Large intestine (tissue), 12 donors: ENCODE data around the gene ARID1A. TPM values are rescaled to one million over a fixed set of nuclear protein-coding genes. Genes with fewer than 3 reads are reported as not detected.
"Not testable (repeated sequence)": the region's sequence is repeated elsewhere in the genome, so short reads cannot be mapped to it uniquely, and the experiment has no call there.

Experiments
- DNase-seq, 2 donors: peaks; one replicate each; pipeline versions ENCODE4 v3.0.0 to v3.0.0-alpha.2; 2013
- H3K27ac ChIP-seq: one replicate; pipeline ENCODE4 v1.5.1; 2013; ENCODE audit warnings: low read length
- H3K27me3 ChIP-seq: 2 replicates; pipeline ENCODE4 v1.6.1; 2013; ENCODE audit warnings: low read length; ENCODE audit not compliant: control insufficient read depth, insufficient read depth
- H3K36me3 ChIP-seq: 2 replicates; pipeline ENCODE4 v1.6.1; 2013; ENCODE audit warnings: low read length; ENCODE audit not compliant: control insufficient read depth, insufficient read depth
- H3K4me1 ChIP-seq: one replicate; pipeline ENCODE4 v1.6.1; 2013; ENCODE audit warnings: low read length; ENCODE audit not compliant: control insufficient read depth, insufficient read depth
- H3K4me3 ChIP-seq: one replicate; pipeline ENCODE4 v1.5.1; 2013; ENCODE audit warnings: low read length
- H3K9me3 ChIP-seq: one replicate; pipeline ENCODE4 v1.6.1; 2013; ENCODE audit warnings: mild to moderate bottlenecking, low read depth, low read length, moderate library complexity; ENCODE audit not compliant: control insufficient read depth
- WGBS: methylation state at CpG from one replicate; pipeline ENCODE4 v1.1.5; 2013; ENCODE audit warnings: low lambda C conversion rate; ENCODE audit not compliant: insufficient coverage; 5-methylcytosine and 5-hydroxymethylcytosine counted together
- long read RNA-seq, 11 donors: transcript quantifications; one replicate each; lab custom pipeline, GENCODE V29; 2026
- polyA plus RNA-seq: library from polyadenylated mRNA; unstranded; fragments of 120-200 nt; gene quantifications from one replicate; pipeline ENCODE4 v1.2.1, GENCODE V29; 2013

ARID1A gene
- 64.2 TPM for polyA plus RNA-seq
- long read RNA-seq, donor 1, transcript ARID1A-217 (1 exons, 3,046 nt): major isoform, 9 of 19 reads
- long read RNA-seq, donor 1, partial matches to known transcripts: 9 of 19 reads
- long read RNA-seq, donor 1, other reads (novel, unspliced or antisense): 0 of 19 reads
- long read RNA-seq, donor 2, transcript ARID1A-217 (1 exons, 3,046 nt): major isoform, 29 of 52 reads
- long read RNA-seq, donor 2, partial matches to known transcripts: 22 of 52 reads
- long read RNA-seq, donor 2, other reads (novel, unspliced or antisense): 0 of 52 reads
- long read RNA-seq, donor 3: 0 reads
- long read RNA-seq, donor 4, partial matches to known transcripts: 0 of 4 reads
- long read RNA-seq, donor 4, other reads (novel, unspliced or antisense): 0 of 4 reads
- long read RNA-seq, donor 5, transcript ARID1A-217 (1 exons, 3,046 nt): major isoform, 14 of 28 reads
- long read RNA-seq, donor 5, partial matches to known transcripts: 14 of 28 reads
- long read RNA-seq, donor 5, other reads (novel, unspliced or antisense): 0 of 28 reads
- long read RNA-seq, donor 6, transcript ARID1A-217 (1 exons, 3,046 nt): major isoform, 45 of 89 reads
- long read RNA-seq, donor 6, partial matches to known transcripts: 44 of 89 reads
- long read RNA-seq, donor 6, other reads (novel, unspliced or antisense): 0 of 89 reads
- long read RNA-seq, donor 7, transcript ARID1A-217 (1 exons, 3,046 nt): major isoform, 33 of 45 reads
- long read RNA-seq, donor 7, partial matches to known transcripts: 12 of 45 reads
- long read RNA-seq, donor 7, other reads (novel, unspliced or antisense): 0 of 45 reads
- long read RNA-seq, donor 8, transcript ARID1A-217 (1 exons, 3,046 nt): major isoform, 40 of 76 reads
- long read RNA-seq, donor 8, partial matches to known transcripts: 34 of 76 reads
- long read RNA-seq, donor 8, other reads (novel, unspliced or antisense): 0 of 76 reads
- long read RNA-seq, donor 9, transcript ARID1A-217 (1 exons, 3,046 nt): major isoform, 25 of 66 reads
- long read RNA-seq, donor 9, partial matches to known transcripts: 40 of 66 reads
- long read RNA-seq, donor 9, other reads (novel, unspliced or antisense): 0 of 66 reads
- long read RNA-seq, donor 10, transcript ARID1A-217 (1 exons, 3,046 nt): major isoform, 35 of 60 reads
- long read RNA-seq, donor 10, partial matches to known transcripts: 23 of 60 reads
- long read RNA-seq, donor 10, other reads (novel, unspliced or antisense): 0 of 60 reads
- long read RNA-seq, donor 11, transcript ARID1A-217 (1 exons, 3,046 nt): major isoform, 26 of 48 reads
- long read RNA-seq, donor 11, partial matches to known transcripts: 21 of 48 reads
- long read RNA-seq, donor 11, other reads (novel, unspliced or antisense): 0 of 48 reads

- no CpG with 5 or more reads among the region's 80 CpGs for WGBS
- H3K4me1 ChIP-seq: peaks cover 23% of the 10 kb centered on the region
- H3K27ac ChIP-seq: peak within 1 kb of the TSS; percentile 96
- H3K27me3 ChIP-seq: no peaks in the 10 kb centered on the region
- peak within 1 kb of the TSS; percentile 69 for H3K4me3 ChIP-seq
- DNase-seq: peak; percentile 95 to 100
- no peaks in the 10 kb centered on the region for H3K36me3 ChIP-seq
- no peaks in the 10 kb centered on the region for H3K9me3 ChIP-seq
These were observed at the start of gene ARID1A for GRCh38 chr1:26695356-26696118. Gene ARID1A (plus strand): TSS chr1:26696015. CDS start chr1:26696404, 389 bp downstream.

GRCh38 chr1:26664802-26665201 is 31.0 kb upstream of the ARID1A start:
- no CpG with 5 or more reads among the region's 2 CpGs for WGBS
- H3K9me3 ChIP-seq: no peaks in the 10 kb centered on the region
- no peak for DNase-seq

GRCh38 chr1:26666855-26667254 is 29.0 kb upstream of the ARID1A start:
- Histone ChIP-seq H3K4me1 (no peaks in the 10 kb centered on the region), H3K9me3 (no peaks in the 10 kb centered on the region), H3K27ac (no peak overlapping the region), H3K27me3 (no peaks in the 10 kb centered on the region), H3K36me3 (no peaks in the 10 kb centered on the region), H3K4me3 (no peak overlapping the region)
- DNase-seq: peak; percentile 37 to 53
- WGBS: no CpG with 5 or more reads among the region's 1 CpG

More at GRCh38 chr1:26664802-26665201, 31.0 kb upstream of the ARID1A start:
- H3K27ac ChIP-seq: no peak overlapping the region
- peaks cover 4% of the 10 kb centered on the region for H3K27me3 ChIP-seq
- no peaks in the 10 kb centered on the region for H3K4me1 ChIP-seq
- H3K4me3 ChIP-seq: no peak overlapping the region
- no peaks in the 10 kb centered on the region for H3K36me3 ChIP-seq

GRCh38 chr1:26668106-26668786 is 27.6 kb upstream of the ARID1A start:
- not testable (repeated sequence) for H3K9me3 ChIP-seq, DNase-seq, H3K4me1 ChIP-seq, H3K4me3 ChIP-seq, H3K27me3 ChIP-seq, H3K27ac ChIP-seq, H3K36me3 ChIP-seq
- WGBS: no CpG with 5 or more reads among the region's 4 CpGs

- Histone ChIP-seq H3K4me3 (no peak overlapping the region), H3K36me3 (no peaks in the 10 kb centered on the region), H3K27me3 (no peaks in the 10 kb centered on the region), H3K27ac (peak overlapping the region; percentile 21), H3K9me3 (no peaks in the 10 kb centered on the region), H3K4me1 (peaks cover 8% of the 10 kb centered on the region)
- peak; percentile 95 to 96 for DNase-seq
- WGBS: 10% methylated on average over 5 of the region's 9 CpGs
These were observed 18.3 kb upstream of the ARID1A start for GRCh38 chr1:26677306-26678115.

GRCh38 chr1:26684763-26685508 is 10.9 kb upstream of the ARID1A start:
- no CpG with 5 or more reads among the region's 4 CpGs for WGBS

GRCh38 chr1:26686795-26687194 is 9.0 kb upstream of the ARID1A start:
- Histone ChIP-seq H3K9me3 (no peaks in the 10 kb centered on the region), H3K27ac (no peak overlapping the region), H3K4me3 (no peak overlapping the region), H3K36me3 (no peaks in the 10 kb centered on the region), H3K4me1 (peaks cover 2% of the 10 kb centered on the region), H3K27me3 (no peaks in the 10 kb centered on the region)
- DNase-seq: peak in 1 of 2 donors; percentile 32
- no CpG with 5 or more reads among the region's 1 CpG for WGBS

More at GRCh38 chr1:26684763-26685508, 10.9 kb upstream of the ARID1A start:
- no peaks in the 10 kb centered on the region for H3K4me1 ChIP-seq
- no peaks in the 10 kb centered on the region for H3K27me3 ChIP-seq
- H3K9me3 ChIP-seq: no peaks in the 10 kb centered on the region
- no peaks in the 10 kb centered on the region for H3K36me3 ChIP-seq
- DNase-seq: no peak
- H3K27ac ChIP-seq: no peak overlapping the region
- H3K4me3 ChIP-seq: no peak overlapping the region

GRCh38 chr1:26689504-26689903 is 6.3 kb upstream of the ARID1A start:
- WGBS: 100% methylated on average over 2 of the region's 9 CpGs
- Histone ChIP-seq H3K36me3 (no peaks in the 10 kb centered on the region), H3K9me3 (no peaks in the 10 kb centered on the region), H3K27me3 (no peaks in the 10 kb centered on the region), H3K4me1 (peaks cover 15% of the 10 kb centered on the region), H3K27ac (no peak overlapping the region), H3K4me3 (no peak overlapping the region)
- DNase-seq: no peak
